SK-N-MC (cell line): ENCODE measurements around the gene SPAG17.

Source experiments
- DNase-seq: peaks from one replicate; pipeline ENCODE4 v3.0.0-alpha.2; 2011; ENCODE audit warnings: low read depth, low spot score
- H3K27ac ChIP-seq: fragments of 200-600 bp; sonication (generic); 2 replicates; pipeline ENCODE4 v1.5.1; 2016; ENCODE audit warnings: mixed run types
- H3K36me3 ChIP-seq: fragments of 200-600 bp; sonication (generic); 2 replicates; pipeline ENCODE4 v1.6.1; 2017; ENCODE audit warnings: antibody characterized with exemption, low read length, mixed read lengths; ENCODE audit not compliant: insufficient read depth
- H3K4me3 ChIP-seq: fragments of 200-600 bp; sonication (generic); 2 replicates; pipeline ENCODE4 v1.5.1; 2016
- H3K9ac ChIP-seq: fragments of 200-600 bp; sonication (generic); 2 replicates; pipeline ENCODE4 v1.8.0; 2017; ENCODE audit warnings: mixed run types, mixed read lengths; ENCODE audit not compliant: insufficient read length
- H3K9me3 ChIP-seq: fragments of 200-600 bp; sonication (generic); 2 replicates; pipeline ENCODE4 v1.6.1; 2017; ENCODE audit warnings: low read depth, mild to moderate bottlenecking, antibody characterized with exemption, low read length, moderate library complexity, mixed read lengths
- EZH2 ChIP-seq: fragments of 200-600 bp; sonication (generic); IDR thresholded peaks from one replicate; pipeline ENCODE4 v1.6.1; 2017; ENCODE audit warnings: antibody characterized with exemption
- FOXP2 ChIP-seq: optimal IDR thresholded peaks from 2 replicates; pipeline ENCODE3; 2011; ENCODE audit warnings: mild to moderate bottlenecking, moderate library complexity; ENCODE audit not compliant: insufficient read depth; ENCODE audit errors: extremely low read length, control extremely low read depth
- POLR2AphosphoS5 ChIP-seq: IDR thresholded peaks from 2 replicates; pipeline ENCODE4 v1.6.1; 2012; ENCODE audit warnings: mild to moderate bottlenecking, low read depth, low read length, borderline replicate concordance

SPAG17 gene

GRCh38 chr1:117985239-117985638, 199.8 kb downstream of the SPAG17 start:
- no peak for TF ChIP-seq POLR2AphosphoS5
- no peak overlapping the region for H3K4me3 ChIP-seq
- no peak for DNase-seq
- H3K27ac ChIP-seq, result no peak overlapping the region
- H3K9me3 ChIP-seq, result no peaks in the 10 kb centered on the region
- H3K9ac ChIP-seq, result no peak overlapping the region
- no peaks in the 10 kb centered on the region for H3K36me3 ChIP-seq

GRCh38 chr1:117981455-117982192, 203.4 kb downstream of the SPAG17 start:
- H3K4me3 ChIP-seq, result no peak overlapping the region
- H3K9me3 ChIP-seq, result no peaks in the 10 kb centered on the region
- H3K27ac ChIP-seq, result no peak overlapping the region
- no peak for TF ChIP-seq EZH2
- no peak for TF ChIP-seq POLR2AphosphoS5
- TF ChIP-seq FOXP2, result no peak
- no peak overlapping the region for H3K9ac ChIP-seq
- DNase-seq, result no peak
- H3K36me3 ChIP-seq, result no peaks in the 10 kb centered on the region

DNA sequence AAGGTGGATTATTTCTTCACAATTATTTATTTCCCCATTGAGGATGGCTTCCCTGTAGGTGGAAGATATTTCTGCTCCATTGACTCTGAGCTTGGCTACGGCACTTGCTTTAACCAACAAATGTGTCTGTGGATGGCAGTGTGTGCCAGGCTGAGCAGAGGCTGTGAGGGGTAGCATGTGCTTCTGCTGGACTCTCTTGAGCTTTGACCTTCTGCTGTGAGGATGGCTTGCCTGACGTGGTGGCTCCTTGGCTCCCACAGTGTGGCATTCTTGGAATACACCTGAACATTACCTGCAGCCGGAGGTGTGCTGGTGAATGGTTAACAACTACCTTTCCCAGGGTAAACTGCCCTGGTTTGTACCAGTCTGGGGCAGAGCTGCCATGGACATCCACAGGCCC, 208.6 kb downstream of the SPAG17 start:
- H3K9me3 ChIP-seq, result no peaks in the 10 kb centered on the region
- TF ChIP-seq POLR2AphosphoS5, result no peak
- TF ChIP-seq FOXP2, result no peak
- no peak for TF ChIP-seq EZH2
- no peak for DNase-seq
- no peak overlapping the region for H3K9ac ChIP-seq
- H3K27ac ChIP-seq, result no peak overlapping the region
- no peaks in the 10 kb centered on the region for H3K36me3 ChIP-seq
- no peak overlapping the region for H3K4me3 ChIP-seq

- no peak for TF ChIP-seq EZH2
- no peak for TF ChIP-seq POLR2AphosphoS5
- Histone ChIP-seq H3K9me3 (no peaks in the 10 kb centered on the region), H3K36me3 (no peaks in the 10 kb centered on the region), H3K4me3 (no peak overlapping the region), H3K9ac (no peak overlapping the region), H3K27ac (no peak overlapping the region)
- DNase-seq, result no peak
These were observed 213.3 kb downstream of the SPAG17 start for GRCh38 chr1:117971777-117972176.

DNA sequence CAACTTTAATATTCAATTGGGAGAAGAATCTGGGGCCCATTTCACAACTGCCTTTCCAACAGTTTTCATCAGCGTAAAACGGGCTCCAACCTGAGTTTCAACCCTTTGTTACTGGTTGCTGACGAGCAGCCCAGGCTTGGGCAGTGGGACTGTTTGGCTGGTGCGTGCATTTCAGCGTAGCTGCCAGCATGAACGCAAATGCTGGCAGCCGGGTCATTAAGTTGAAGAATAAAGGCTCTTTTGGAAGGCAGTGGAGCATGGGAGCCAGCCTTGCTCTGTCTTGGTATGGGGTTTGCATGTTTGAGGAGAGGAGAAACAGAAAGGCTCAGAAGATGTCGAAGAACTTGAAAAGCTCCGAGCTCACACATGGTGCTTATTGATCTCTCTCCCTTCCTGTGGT, 214.8 kb downstream of the SPAG17 start:
- H3K9me3 ChIP-seq, result no peaks in the 10 kb centered on the region
- TF ChIP-seq FOXP2 (no peak), POLR2AphosphoS5 (no peak), EZH2 (no peak)
- no peak overlapping the region for H3K4me3 ChIP-seq
- peaks cover 3% of the 10 kb centered on the region; the same call in 1 of the 2 replicates for H3K36me3 ChIP-seq
- DNase-seq, result no peak
- no peak overlapping the region for H3K27ac ChIP-seq
- no peak overlapping the region for H3K9ac ChIP-seq

DNA sequence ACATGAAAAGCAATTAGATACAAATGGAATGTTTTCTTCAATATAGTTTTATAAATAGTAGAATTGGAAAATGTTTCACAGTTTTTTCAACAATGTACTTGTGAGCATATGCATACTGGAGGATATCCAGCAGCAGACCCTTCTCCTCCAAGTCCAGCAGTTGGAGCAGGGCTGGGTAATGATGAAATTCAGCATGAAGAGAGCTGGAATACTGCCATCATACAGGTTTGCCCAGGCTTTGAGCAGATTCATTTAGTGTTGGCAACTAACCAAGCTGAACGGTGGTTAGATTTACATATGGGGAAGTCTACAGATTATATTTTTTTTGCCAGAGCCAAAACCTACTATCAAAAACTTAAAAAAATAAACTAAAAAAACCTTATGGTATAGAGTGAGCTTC, 217.1 kb downstream of the SPAG17 start:
- peak; percentile 40 for DNase-seq
- TF ChIP-seq FOXP2 (no peak), EZH2 (no peak), POLR2AphosphoS5 (no peak)
- H3K36me3 ChIP-seq, result peaks cover 15% of the 10 kb centered on the region
- H3K27ac ChIP-seq, result peak overlapping the region; percentile 88
- peak overlapping the region; percentile 58 for H3K4me3 ChIP-seq
- H3K9me3 ChIP-seq, result no peaks in the 10 kb centered on the region
- H3K9ac ChIP-seq, result no peak overlapping the region

DNA sequence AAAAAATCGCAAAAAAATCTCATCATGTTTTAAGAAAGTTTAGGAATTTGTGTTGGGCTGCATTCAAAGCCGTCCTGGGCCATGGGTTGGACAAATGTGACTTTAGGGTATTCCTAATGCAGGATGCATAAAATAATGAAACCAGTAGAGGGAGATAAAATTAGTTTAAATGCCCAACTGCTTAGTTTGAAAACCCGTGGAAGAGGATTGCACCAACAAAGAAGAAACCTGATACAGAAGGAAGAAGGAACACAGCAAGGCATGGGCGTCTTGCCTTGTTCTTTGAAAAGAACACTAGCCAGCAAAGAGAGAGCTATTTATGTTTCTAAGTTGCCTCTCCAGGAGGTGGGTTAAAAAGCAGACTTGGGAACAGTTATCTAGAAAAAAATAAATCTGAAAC, 217.6 kb downstream of the SPAG17 start:
- Histone ChIP-seq H3K4me3 (peak overlapping the region; percentile 58), H3K36me3 (peaks cover 19% of the 10 kb centered on the region), H3K9me3 (no peaks in the 10 kb centered on the region), H3K9ac (no peak overlapping the region), H3K27ac (peak overlapping the region; percentile 88)
- DNase-seq, result peak; percentile 8
- no peak for TF ChIP-seq FOXP2
- no peak for TF ChIP-seq POLR2AphosphoS5
- no peak for TF ChIP-seq EZH2

GRCh38 chr1:117964290-117965038, 220.6 kb downstream of the SPAG17 start:
- no peak overlapping the region for H3K27ac ChIP-seq
- TF ChIP-seq EZH2 (no peak), FOXP2 (no peak), POLR2AphosphoS5 (no peak)

DNA sequence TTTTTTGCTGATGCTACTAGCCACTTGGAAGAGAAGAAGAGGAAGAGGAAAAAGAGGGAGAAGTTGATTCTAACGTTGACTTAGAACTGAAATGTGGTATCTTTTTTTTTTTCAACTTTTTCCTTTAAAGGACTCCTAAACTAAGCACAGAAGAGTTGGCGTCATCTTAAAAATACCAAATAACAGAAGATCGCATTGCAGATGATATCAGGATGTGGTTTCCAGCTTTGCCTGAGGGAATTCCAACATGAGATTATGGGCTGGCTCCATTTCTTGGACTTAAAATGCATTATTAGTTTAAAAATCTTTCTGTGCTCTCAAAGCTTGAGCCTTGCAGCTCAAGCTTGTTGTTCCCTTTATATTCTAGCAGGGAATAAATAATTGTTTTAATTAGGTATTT, 225.7 kb downstream of the SPAG17 start:
- peaks cover 84% of the 10 kb centered on the region for H3K36me3 ChIP-seq
- TF ChIP-seq POLR2AphosphoS5, result 0 out of 2 replicates have a peak, but pooled peaks have one; percentile 19
- TF ChIP-seq FOXP2, result no peak

More at GRCh38 chr1:117964290-117965038, 220.6 kb downstream of the SPAG17 start:
- no peak overlapping the region for H3K4me3 ChIP-seq
- no peak for DNase-seq
- H3K36me3 ChIP-seq, result peaks cover 46% of the 10 kb centered on the region
- H3K9ac ChIP-seq, result no peak overlapping the region
- no peaks in the 10 kb centered on the region for H3K9me3 ChIP-seq

More for the DNA sequence above, 225.7 kb downstream of the SPAG17 start:
- peak; percentile 87 for DNase-seq
- peak overlapping the region; percentile 57 for H3K4me3 ChIP-seq
- H3K9me3 ChIP-seq, result no peaks in the 10 kb centered on the region
- H3K27ac ChIP-seq, result peak overlapping the region; percentile 96
- peak overlapping the region; percentile 9 for H3K9ac ChIP-seq
